ENCODE results near the gene ANAPC4. TPM values are rescaled to one million over a fixed set of nuclear protein-coding genes. Genes with fewer than 3 reads are reported as not detected.

ANAPC4 gene
- total RNA-seq, 1 donor from 2014 or later = 25.9 TPM

DNA sequence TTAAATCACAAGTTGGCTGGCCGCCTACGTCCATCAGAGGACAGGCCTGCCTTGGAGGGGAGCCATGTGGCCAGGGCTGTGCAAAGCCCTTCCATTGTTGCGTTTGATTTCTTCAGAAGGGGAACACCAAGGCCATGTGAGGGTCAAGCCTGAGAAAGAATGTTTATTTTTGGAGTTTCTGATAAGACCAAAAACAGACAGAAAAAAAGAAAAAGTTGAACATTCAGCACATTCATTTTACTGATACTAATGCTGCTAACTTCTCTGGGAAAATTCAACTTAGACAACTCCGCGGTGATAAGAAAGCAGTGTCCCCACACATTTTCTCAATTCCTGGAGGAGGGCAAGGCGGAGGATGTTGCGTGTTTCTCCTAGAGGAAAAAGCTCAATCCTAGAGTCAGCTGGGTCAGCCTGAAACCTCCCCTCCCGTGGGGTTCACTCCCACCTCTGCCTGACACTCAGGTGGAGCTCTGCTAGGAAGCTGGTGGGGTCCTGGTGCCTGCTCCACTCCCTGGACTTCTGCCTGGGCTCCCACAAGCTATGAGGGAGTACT is 63.5 kb downstream of the ANAPC4 start:
- H3K27me3 Mint-ChIP-seq (ENCODE audit: unreplicated experiment) = no peaks in the 10 kb centered on the region
- no peaks in the 10 kb centered on the region for H3K9me3 Mint-ChIP-seq (ENCODE audit: unreplicated experiment)
- H3K4me1 Mint-ChIP-seq (ENCODE audit: unreplicated experiment) = peaks cover 1% of the 10 kb centered on the region
- TF ChIP-seq CTCF (IDR thresholded peaks at IDR 0.05) = no peak
- H3K36me3 Mint-ChIP-seq (ENCODE audit: unreplicated experiment) = no peaks in the 10 kb centered on the region
- H3K4me3 Mint-ChIP-seq (ENCODE audit: unreplicated experiment) = no peak overlapping the region
- H3K27ac Mint-ChIP-seq (ENCODE audit: unreplicated experiment) = no peak overlapping the region
- DNase-seq (ENCODE audit: extremely low spot score, unreplicated experiment) = no peak

DNA sequence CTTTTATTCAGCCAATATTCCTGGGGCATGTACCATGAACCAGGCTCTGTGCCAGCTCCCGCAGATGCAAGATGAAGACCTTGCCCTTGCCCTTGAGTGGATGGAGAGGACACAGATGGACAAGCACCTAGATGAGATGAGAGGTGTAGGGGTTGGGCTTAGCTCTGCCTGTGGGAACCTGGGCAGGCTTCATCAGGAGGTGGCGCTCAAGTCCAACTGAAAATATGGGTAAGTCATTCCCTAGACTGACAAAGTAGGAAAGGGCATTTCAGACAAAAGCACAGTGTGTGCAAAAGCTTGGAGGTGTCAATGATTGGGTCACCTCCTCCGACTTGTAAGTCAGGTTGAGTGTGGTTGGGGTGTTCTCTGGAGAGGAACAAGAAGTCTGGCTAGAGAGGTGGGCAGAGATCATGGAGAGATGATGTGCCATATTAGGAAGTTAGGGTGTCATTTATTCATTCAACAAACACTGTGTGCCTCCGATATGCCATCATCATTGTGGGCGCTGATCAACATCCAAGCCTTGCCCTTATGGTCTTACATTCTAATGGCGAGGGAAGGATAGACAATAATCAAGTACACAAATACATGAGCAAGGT is 64.6 kb downstream of the ANAPC4 start:
- H3K4me1 Mint-ChIP-seq (ENCODE audit: unreplicated experiment) = peaks cover 6% of the 10 kb centered on the region
- no peak overlapping the region for H3K27ac Mint-ChIP-seq (ENCODE audit: unreplicated experiment)
- DNase-seq (ENCODE audit: extremely low spot score, unreplicated experiment) = no peak
- no peak overlapping the region for H3K4me3 Mint-ChIP-seq (ENCODE audit: unreplicated experiment)
- TF ChIP-seq CTCF (IDR thresholded peaks at IDR 0.05) = peak; percentile 85
- no peaks in the 10 kb centered on the region for H3K9me3 Mint-ChIP-seq (ENCODE audit: unreplicated experiment)
- no peaks in the 10 kb centered on the region for H3K27me3 Mint-ChIP-seq (ENCODE audit: unreplicated experiment)
- no peaks in the 10 kb centered on the region for H3K36me3 Mint-ChIP-seq (ENCODE audit: unreplicated experiment)

DNA sequence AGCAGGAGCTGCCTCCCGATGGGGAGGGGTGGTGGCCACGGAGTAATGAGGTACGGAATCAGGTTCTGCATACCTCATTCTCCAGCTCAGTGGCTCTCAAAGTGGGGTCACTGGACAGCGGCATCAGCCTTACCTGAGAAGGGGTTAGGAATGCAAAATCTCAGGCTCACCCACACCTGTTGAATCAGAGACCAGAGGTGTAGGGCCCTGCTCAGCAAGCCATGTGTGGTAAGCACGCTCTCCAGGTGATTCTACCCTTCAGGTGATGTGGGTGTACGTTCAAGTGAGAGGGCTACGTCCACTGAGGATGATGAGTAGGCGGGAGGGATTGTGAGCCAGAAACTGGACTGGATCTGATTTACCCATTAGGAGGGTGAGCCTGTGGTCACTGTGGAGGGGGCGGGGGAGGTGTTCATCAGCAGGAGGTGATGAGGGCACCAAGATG is 65.8 kb downstream of the ANAPC4 start:
- DNase-seq (ENCODE audit: extremely low spot score, unreplicated experiment) = no peak
- Mint-ChIP-seq H3K27me3 (ENCODE audit: unreplicated experiment) (no peaks in the 10 kb centered on the region), H3K27ac (ENCODE audit: unreplicated experiment) (no peak overlapping the region), H3K4me3 (ENCODE audit: unreplicated experiment) (no peak overlapping the region), H3K36me3 (ENCODE audit: unreplicated experiment) (no peaks in the 10 kb centered on the region), H3K9me3 (ENCODE audit: unreplicated experiment) (no peaks in the 10 kb centered on the region), H3K4me1 (ENCODE audit: unreplicated experiment) (peaks cover 12% of the 10 kb centered on the region)
- TF ChIP-seq CTCF (IDR thresholded peaks at IDR 0.05) = no peak

DNA sequence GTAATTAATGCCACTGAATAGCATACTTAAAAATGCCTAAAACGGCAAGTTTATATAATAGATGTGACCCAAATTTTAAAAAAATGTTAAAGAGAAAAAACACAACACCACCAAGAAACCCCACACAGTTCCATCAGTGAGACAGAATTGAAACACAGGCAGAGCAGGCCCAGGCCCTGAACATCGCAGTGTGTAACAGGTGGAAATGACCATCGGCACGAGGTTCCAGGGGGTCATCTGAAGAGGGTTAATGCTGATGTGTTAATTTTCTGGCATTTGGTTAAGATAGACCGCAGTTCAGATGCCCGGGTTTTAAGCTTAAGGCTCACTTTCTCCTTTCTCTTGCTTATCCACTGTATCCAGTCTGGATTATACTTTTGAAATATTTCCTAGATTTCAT is 66.8 kb downstream of the ANAPC4 start:
- no peaks in the 10 kb centered on the region for H3K27me3 Mint-ChIP-seq (ENCODE audit: unreplicated experiment)

More for the DNA sequence above, 66.8 kb downstream of the ANAPC4 start:
- H3K27ac Mint-ChIP-seq (ENCODE audit: unreplicated experiment) = no peak overlapping the region
- no peaks in the 10 kb centered on the region for H3K9me3 Mint-ChIP-seq (ENCODE audit: unreplicated experiment)
- H3K4me3 Mint-ChIP-seq (ENCODE audit: unreplicated experiment) = no peak overlapping the region
- TF ChIP-seq CTCF (IDR thresholded peaks at IDR 0.05) = no peak
- DNase-seq (ENCODE audit: extremely low spot score, unreplicated experiment) = no peak
- H3K36me3 Mint-ChIP-seq (ENCODE audit: unreplicated experiment) = no peaks in the 10 kb centered on the region
- H3K4me1 Mint-ChIP-seq (ENCODE audit: unreplicated experiment) = peaks cover 22% of the 10 kb centered on the region
